ENCODE data around the gene ZNF446.
A peak's percentile ranks its signal among the peaks of the same experiment; 100 is the strongest.
"Not testable (repeated sequence)": the region's sequence is repeated elsewhere in the genome, so short reads cannot be mapped to it uniquely, and the experiment has no call there.

ZNF446 gene

GRCh38 chr19:58475714-58476497 lies at the start of gene ZNF446:
TSS of gene ZNF446 (plus strand) at chr19:58476352. CDS start at chr19:58477219, 867 bp downstream.
- peak; percentile 96 for DNase-seq

- DNase-seq, result no peak
These were observed 47.5 kb upstream of the ZNF446 start for GRCh38 chr19:58428617-58429016.

DNA sequence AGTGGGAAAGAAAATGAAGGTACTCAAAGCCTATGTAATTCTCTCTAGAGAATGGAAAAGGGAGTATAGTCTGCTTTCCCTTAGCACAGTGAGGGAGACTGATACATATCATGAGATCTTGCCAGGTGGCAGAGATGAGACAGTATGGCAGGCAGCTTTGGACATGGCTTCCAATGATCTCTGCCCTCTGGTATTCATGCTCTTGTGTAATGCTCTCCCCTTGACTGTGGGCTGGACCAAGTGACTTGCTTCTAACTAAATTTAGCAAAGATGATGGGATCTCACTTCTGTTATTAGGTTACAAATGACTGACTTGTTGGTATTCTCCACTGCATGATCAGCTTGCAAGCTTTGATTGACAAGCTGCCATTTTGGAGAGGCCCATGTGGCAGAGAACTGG lies 46.4 kb upstream of the ZNF446 start:
- DNase-seq, result no peak

- no peak for DNase-seq
These were observed 41.9 kb upstream of the ZNF446 start for GRCh38 chr19:58434217-58434616.

DNA sequence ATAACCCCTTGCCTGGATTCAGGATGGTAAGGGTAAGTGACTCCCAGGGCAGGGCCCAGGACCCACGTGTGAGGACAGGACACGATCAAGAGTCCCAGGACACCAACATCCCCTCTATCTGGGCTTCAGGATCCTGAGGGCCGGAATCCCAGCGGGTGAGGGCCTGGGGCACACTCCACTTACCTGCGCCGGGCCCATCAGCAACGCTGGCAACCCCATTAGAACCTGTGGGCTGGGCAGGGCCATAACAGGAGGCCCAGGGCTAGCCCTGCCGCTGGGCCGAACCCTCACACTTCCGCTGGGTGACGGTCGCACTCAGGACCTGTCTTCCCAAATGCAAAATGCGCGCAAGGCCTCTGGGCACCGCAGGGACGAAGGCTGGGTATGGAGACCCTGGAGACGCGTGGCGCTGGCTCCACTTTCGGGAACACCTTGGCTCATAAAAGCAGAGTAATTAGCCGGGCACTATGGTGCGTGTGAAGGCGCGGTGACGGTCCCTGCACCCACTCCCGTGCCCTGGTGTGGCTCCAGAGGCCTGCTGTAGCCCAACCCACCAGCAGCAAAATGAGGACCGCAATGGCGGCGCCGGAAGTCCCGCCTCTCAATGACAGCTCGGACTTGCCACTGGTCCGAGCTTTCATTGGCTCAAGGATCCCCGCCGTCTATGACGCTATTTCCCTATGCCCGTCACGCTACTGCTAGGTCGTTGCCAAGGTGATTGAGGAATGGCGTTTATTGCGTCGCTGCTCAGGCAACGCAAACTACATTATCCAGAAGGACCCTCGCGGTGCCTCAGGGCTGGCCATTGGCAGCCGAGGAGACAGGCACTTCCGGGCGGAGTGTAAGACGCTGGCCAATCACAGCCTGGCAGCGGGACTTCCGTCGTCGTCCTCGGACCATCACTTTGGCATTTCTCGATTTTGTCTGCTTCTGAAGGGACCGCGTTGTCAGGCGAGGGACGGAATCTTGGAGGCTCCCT lies 36.3 kb upstream of the ZNF446 start, which contains the start of gene ZNF132:
Gene ZNF132, minus strand, starts transcription at position 578 of the 979 bp plus-strand sequence. Its CDS starts 332 bp downstream, at position 246.
- peak; percentile 97 for DNase-seq

DNA sequence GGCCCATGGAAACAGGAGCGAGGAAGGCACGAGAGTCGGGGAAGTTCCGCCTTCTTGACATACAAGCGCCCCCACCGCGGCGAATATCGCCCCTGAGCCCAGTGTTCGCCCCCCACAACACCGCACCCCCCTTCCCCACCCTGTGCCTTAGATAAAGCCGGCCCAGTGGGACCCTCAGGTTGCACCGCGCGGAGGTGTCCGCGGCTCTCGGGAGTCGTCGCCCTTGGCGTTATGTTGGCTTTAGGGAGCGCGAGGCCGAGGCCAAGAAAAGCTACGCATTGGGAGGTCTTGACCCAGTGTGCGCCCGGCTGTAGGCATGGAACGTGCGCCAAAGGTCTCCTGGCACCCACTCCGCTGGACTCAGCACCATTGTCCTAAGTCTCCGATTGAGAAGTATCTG lies 35.6 kb upstream of the ZNF446 start:
- DNase-seq, result no peak

- DNase-seq, result not testable (repeated sequence)
These were observed 33.2 kb upstream of the ZNF446 start for GRCh38 chr19:58442986-58443385.

DNA sequence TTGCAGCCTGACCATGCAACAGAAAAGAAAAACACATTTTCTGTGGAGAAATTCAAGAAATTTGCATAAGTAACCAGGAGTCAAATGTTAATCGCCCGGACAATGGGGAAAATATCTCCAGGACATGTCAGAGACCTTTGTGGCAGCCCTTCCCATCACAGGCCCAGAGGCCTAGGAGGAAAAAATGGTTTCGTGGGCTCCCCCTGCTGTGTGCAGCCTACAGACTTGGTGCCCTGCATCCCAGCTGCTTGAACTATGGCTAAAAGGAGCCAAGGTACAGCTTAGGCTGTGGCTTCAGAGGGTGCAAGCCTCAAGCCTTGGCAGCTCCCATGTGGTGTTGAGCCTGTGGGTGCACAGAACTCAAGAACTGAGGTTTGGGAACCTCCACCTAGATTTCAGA lies 27.3 kb upstream of the ZNF446 start:
- DNase-seq, result not testable (repeated sequence)

DNA sequence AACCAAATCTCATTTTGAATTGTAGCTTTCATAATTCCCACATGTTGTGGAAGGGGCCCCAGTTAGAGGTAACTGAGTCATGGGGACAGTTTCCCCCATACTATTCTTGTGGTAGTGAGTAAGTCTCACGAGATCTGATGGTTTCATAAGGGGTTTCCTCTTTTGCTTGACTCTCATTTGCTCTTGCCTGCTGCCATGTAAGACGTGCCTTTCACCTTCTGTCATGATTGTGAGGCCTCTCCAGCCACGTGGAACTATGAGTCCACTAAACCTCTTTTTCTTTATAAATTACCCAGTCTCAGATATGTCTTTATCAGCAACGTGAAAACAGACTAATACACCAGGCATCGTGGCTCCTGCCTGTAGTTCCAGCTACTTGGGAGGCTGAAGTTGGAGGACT lies 26.2 kb upstream of the ZNF446 start:
- DNase-seq, result not testable (repeated sequence)

GRCh38 chr19:58450856-58451357 lies 25.2 kb upstream of the ZNF446 start:
- no peak for DNase-seq

- DNase-seq, result peak; percentile 95
These were observed 24.6 kb upstream of the ZNF446 start, which contains the start of gene ZNF324B for GRCh38 chr19:58451358-58452101. TSS of gene ZNF324B (plus strand) at chr19:58451622. CDS start at chr19:58453702, 2,080 bp downstream.

- no peak for DNase-seq
These were observed 22.4 kb upstream of the ZNF446 start for GRCh38 chr19:58453743-58454142.

GRCh38 chr19:58455306-58455705 lies 20.8 kb upstream of the ZNF446 start:
- DNase-seq, result no peak

DNA sequence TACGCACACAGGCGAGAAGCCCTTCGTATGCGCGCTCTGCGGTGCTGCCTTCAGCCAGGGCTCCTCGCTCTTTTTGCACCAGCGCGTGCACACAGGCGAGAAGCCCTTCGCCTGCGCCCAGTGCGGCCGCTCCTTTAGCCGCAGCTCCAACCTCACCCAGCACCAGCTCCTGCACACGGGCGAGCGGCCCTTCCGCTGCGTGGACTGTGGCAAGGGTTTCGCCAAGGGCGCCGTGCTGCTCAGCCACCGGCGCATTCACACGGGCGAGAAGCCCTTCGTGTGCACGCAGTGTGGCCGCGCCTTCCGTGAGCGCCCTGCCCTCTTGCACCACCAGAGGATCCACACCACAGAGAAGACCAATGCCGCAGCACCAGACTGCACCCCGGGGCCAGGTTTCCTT lies 20.0 kb upstream of the ZNF446 start:
- DNase-seq, result no peak

DNA sequence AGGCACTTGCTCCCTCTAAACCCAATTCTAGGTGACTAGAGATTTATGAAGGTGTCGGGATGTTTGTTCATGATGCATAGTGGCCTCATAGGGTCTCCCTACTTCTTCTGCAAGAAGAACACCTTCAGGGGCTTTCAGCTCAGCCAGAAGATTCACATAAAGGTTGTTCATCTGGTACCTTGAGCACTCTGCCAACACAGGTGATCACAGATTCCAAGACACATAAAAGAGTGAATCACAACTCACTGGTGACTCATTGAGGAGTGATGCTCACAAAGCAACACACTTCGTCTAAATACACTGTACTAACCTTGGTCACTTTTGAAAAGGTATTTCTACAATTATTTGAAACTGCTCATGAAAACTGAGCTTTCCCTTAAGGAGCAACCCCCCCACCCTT lies 16.1 kb upstream of the ZNF446 start:
- DNase-seq, result no peak

DNA sequence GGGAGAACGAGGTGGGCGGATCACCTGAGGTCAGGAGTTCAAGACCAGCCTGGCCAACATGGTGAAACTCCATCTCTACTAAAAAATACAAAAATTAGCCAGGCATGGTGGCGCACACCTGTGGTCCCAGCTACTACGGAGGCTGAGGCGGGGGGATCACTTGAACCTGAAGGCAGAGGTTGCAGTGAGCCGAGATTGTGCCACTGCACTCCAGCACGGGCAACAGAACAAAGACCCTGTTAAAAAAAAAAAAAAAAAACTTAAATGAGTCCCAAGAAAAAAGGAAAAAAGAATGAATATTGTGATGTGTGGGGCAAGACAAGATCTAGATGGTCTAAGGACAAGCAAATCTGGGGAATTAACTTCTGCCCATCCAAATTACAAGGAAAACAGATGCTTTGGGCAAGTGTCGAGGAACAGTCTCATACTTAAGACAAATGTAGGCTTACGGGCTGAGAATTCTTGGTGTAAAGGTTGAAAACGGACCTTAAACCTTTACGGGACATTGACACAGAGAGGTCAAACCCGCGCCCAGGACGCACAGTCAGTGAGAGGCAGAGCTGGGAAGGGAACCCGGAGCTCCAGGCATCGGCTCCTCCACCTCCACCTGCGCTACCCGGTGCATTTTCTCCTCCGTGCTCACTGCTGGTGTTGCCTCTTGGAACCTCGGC lies 9.9 kb upstream of the ZNF446 start:
- no peak for DNase-seq

GRCh38 chr19:58466760-58467589 lies 9.2 kb upstream of the ZNF446 start, which contains the start of gene ZNF324:
TSS of gene ZNF324 (plus strand) at chr19:58467080. CDS start at chr19:58469186, 2,106 bp downstream.
- DNase-seq, result peak; percentile 97

- DNase-seq, result no peak
These were observed 7.8 kb upstream of the ZNF446 start for GRCh38 chr19:58468216-58468839.

DNA sequence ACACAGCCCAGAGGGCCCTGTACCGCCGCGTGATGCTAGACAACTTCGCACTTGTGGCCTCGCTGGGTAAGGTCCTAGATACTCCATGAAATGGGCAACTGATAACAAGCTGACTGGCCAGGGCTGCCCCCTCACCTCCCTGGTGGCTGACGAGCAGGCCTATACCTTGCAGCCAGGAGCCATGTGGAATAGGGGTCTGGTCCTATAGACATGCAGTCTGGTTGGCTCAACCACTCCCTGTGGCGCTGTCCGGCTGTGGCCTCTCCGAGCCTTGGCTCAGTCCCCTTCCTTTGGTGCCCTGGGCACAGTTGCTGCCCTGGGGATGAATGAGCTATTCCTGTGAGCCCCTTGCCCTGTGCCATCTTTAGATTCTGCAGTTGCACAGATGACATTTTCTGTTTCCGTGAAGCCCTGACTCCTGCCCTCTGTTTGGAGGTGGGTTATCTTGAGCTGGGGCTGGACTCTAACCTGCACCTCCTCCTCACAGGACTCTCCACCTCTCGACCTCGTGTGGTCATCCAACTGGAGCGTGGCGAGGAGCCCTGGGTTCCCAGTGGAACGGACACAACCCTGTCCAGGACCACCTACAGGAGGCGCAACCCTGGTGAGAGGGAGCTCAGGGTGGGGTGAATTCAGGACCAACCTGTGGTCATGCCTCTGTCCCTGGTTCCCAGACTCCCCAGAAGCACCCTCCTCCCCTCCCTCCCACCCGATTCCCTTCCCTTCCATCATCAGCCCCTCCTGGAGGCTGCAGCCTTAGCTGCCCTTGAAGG lies 6.7 kb upstream of the ZNF446 start:
- DNase-seq, result no peak

Measured in stimulated activated CD4-positive, alpha-beta T cell treated with anti-CD3 and anti-CD28 coated beads, Interleukin-1b, Interleukin-23, amount 100 ng/mL, for 48 hours (primary cell).